Neural cell (in vitro differentiated cells): Measurements from ENCODE around the gene NT5M.

ENCODE experiments used
- CTCF ChIP-seq: fragments of 450-650 bp; IDR thresholded peaks from 2 replicates; pipeline ENCODE4 v1.5.1; 2014; ENCODE audit warnings: antibody characterized with exemption, mild to moderate bottlenecking, moderate library complexity; ENCODE audit not compliant: poor library complexity, severe bottlenecking
- EP300 ChIP-seq: fragments of 450-650 bp; conservative IDR thresholded peaks from 2 replicates; pipeline ENCODE4 v1.6.1; 2014; ENCODE audit warnings: antibody characterized with exemption, mild to moderate bottlenecking, moderate library complexity; ENCODE audit not compliant: poor library complexity, severe bottlenecking
- EZH2 ChIP-seq: fragments of 200-600, 300-800 bp; shearing (Covaris generic), sonication (generic); IDR thresholded peaks from 2 replicates; pipeline ENCODE4 v1.6.1; 2014; ENCODE audit warnings: antibody characterized with exemption, low read length, borderline replicate concordance, mild to moderate bottlenecking; ENCODE audit not compliant: insufficient read depth, poor library complexity, severe bottlenecking
- MXI1 ChIP-seq: fragments of 450-650 bp; conservative IDR thresholded peaks from 2 replicates; pipeline ENCODE4 v1.6.1; 2014; ENCODE audit warnings: antibody characterized with exemption, mild to moderate bottlenecking; ENCODE audit not compliant: poor library complexity, severe bottlenecking
- POLR2AphosphoS5 ChIP-seq: IDR thresholded peaks from 2 replicates; pipeline ENCODE4 v1.6.1; 2012
- RAD21 ChIP-seq: fragments of 450-650 bp; conservative IDR thresholded peaks from 2 replicates; pipeline ENCODE4 v1.6.1; 2014; ENCODE audit warnings: antibody characterized with exemption, mild to moderate bottlenecking, moderate library complexity
- REST ChIP-seq: IDR thresholded peaks from 2 replicates; pipeline ENCODE4 v1.6.1; 2012; ENCODE audit warnings: borderline replicate concordance
- SMC3 ChIP-seq: fragments of 450-650 bp; conservative IDR thresholded peaks from 2 replicates; pipeline ENCODE4 v1.6.1; 2014; ENCODE audit warnings: antibody characterized with exemption, mild to moderate bottlenecking, moderate library complexity; ENCODE audit not compliant: poor library complexity
- TAF1 ChIP-seq: IDR thresholded peaks from 2 replicates; pipeline ENCODE4 v1.6.1; 2012; ENCODE audit warnings: low read depth

GRCh38 chr17:17305281-17305801 is 2.2 kb downstream of the NT5M start:
- TF ChIP-seq CTCF = no peak
- TF ChIP-seq TAF1 = no peak
- no peak for TF ChIP-seq EP300
- TF ChIP-seq EZH2 = no peak
- no peak for TF ChIP-seq RAD21
- no peak for TF ChIP-seq MXI1
- no peak for TF ChIP-seq SMC3
- TF ChIP-seq POLR2AphosphoS5 = no peak
- TF ChIP-seq REST = no peak
